Right lobe of liver (tissue), 6 donors: Measurements from ENCODE around the gene ARHGAP42. TPM values are rescaled to one million over a fixed set of nuclear protein-coding genes. Genes with fewer than 3 reads are reported as not detected.

Experiments used
- ATAC-seq, 4 donors: fragments of 200-7000 bp; cut with Tn5 transposase; one replicate each; pipeline ENCODE4 v1.9.1; 2020; ENCODE audit warnings: mild to moderate bottlenecking in 4 of 4, moderate library complexity in 4 of 4
- DNase-seq, 3 donors: peaks; one replicate each; pipeline ENCODE4 v3.0.0-alpha.2; 2020
- H3K27ac ChIP-seq, 3 donors: fragments of 200-600 bp; one replicate each; pipeline ENCODE4 v1.8.0; 2022
- H3K27me3 ChIP-seq, 2 donors: fragments of 200-600 bp; one replicate each; pipeline ENCODE4 v1.8.0; 2022
- H3K36me3 ChIP-seq, 4 donors: fragments of 200-600 bp; sonication (generic) in 1 of 4; one replicate each; pipeline versions ENCODE4 v1.5.1 to v1.8.0; 2017 to 2022; ENCODE audit warnings: control low read depth in 1 of 4
- H3K4me1 ChIP-seq, 4 donors: fragments of 200-600 bp; sonication (generic) in 1 of 4; one replicate each; pipeline versions ENCODE4 v1.5.1 to v1.8.0; 2017 to 2022; ENCODE audit warnings: control low read depth in 1 of 4
- H3K4me3 ChIP-seq, 3 donors: fragments of 200-600 bp; one replicate each; pipeline ENCODE4 v1.8.0; 2022
- H3K9me3 ChIP-seq, 4 donors: fragments of 200-600 bp; sonication (generic) in 1 of 4; one replicate each; pipeline versions ENCODE4 v1.5.1 to v1.8.0; 2017 to 2022; ENCODE audit warnings: control low read depth in 1 of 4
- POLR2A ChIP-seq: fragments of 450-650 bp; IDR thresholded peaks from one replicate; pipeline ENCODE4 v1.6.1; 2017; ENCODE audit warnings: antibody characterized with exemption, mild to moderate bottlenecking
- WGBS: methylation state at CpG from one replicate; pipeline ENCODE4 v1.1.6; 2018; ENCODE audit warnings: low coverage, low lambda C conversion rate; ENCODE audit not compliant: insufficient coverage; ENCODE audit errors: missing lambda C conversion rate; 5-methylcytosine and 5-hydroxymethylcytosine counted together
- intact Hi-C, 2 donors: fragments of 100-400 bp; cut with DNase I; formaldehyde crosslinking; loops; one replicate each; pipeline versions ENCODE4 v1.11.2 to v1.14.1; 2022
- total RNA-seq, 6 experiments: library from RNA; depleted of rRNA in 2 of 6; stranded (reverse); fragments of >200 nt in 2 of 6; fragmentation: NEBNext Ultra II Directional in 3 of 6; extraction: Animal tissue kit (Norgen Biotek cat#: 25700) in 3 of 6; gene quantifications; one replicate each; pipeline versions ENCODE4 v1.1.0 to v1.2.4, GENCODE V29; 2016 to 2023
- TF ChIP-seq, protein P1 (sequence below), 4 donors: fragments of 200-600 bp in 3 of 4; fragments of 450-650 bp in 1 of 4; IDR thresholded peaks; one replicate each; pipeline versions ENCODE4 v1.5.1 to v1.8.0; 2016 to 2022; ENCODE audit warnings: antibody characterized with exemption in 4 of 4, mild to moderate bottlenecking in 2 of 4
- donor health status: DM: no; HTN: yes; CAD: no.
- donor health status: DM: no; HTN: no; CAD: no.
- donor health status: DM: no; HTN: no; CAD: no.
- donor health status: DM: no; HTN: yes; CAD: no.
- donor health status: DM: no; HTN: yes; CAD: no.

The ARHGAP42 gene
- total RNA-seq, 6 experiments from 2014 or later = 8.7 to 15.8 (median 13.1) TPM

DNA sequence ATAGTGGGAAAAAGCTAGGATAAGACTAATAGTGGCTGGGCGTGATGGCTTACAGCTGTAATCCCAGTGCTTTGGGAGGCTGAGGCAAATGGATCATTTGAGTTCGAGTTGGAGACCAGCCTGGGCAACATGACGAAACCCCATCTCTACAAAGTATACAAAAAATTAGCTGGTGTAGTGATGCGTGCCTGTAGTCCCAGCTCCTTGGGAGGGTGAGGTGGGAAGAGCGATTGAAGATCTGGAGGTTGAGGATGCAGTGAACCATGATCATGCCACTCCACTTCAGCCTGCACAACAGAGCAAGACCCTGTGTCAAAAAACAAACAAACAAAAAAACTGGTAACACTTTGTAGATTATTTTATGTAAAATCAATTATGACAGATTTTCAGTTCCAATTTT lies 8.8 kb downstream of the ARHGAP42 start:
- H3K9me3 ChIP-seq = no peaks in the 10 kb centered on the region
- TF ChIP-seq, protein P1, sequence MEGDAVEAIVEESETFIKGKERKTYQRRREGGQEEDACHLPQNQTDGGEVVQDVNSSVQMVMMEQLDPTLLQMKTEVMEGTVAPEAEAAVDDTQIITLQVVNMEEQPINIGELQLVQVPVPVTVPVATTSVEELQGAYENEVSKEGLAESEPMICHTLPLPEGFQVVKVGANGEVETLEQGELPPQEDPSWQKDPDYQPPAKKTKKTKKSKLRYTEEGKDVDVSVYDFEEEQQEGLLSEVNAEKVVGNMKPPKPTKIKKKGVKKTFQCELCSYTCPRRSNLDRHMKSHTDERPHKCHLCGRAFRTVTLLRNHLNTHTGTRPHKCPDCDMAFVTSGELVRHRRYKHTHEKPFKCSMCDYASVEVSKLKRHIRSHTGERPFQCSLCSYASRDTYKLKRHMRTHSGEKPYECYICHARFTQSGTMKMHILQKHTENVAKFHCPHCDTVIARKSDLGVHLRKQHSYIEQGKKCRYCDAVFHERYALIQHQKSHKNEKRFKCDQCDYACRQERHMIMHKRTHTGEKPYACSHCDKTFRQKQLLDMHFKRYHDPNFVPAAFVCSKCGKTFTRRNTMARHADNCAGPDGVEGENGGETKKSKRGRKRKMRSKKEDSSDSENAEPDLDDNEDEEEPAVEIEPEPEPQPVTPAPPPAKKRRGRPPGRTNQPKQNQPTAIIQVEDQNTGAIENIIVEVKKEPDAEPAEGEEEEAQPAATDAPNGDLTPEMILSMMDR (IDR thresholded peaks at IDR 0.05) = no peak
- TF ChIP-seq POLR2A = no peak
- WGBS = 95% methylated on average over 5 of the region's 5 CpGs
- no peak overlapping the region for H3K4me3 ChIP-seq
- intact Hi-C loops = no loop called here
- H3K27ac ChIP-seq = no peak overlapping the region
- DNase-seq (no peak), ATAC-seq (no peak)
- H3K4me1 ChIP-seq = no peaks in the 10 kb centered on the region
- H3K27me3 ChIP-seq = no peaks in the 10 kb centered on the region
- no peaks in the 10 kb centered on the region for H3K36me3 ChIP-seq

DNA sequence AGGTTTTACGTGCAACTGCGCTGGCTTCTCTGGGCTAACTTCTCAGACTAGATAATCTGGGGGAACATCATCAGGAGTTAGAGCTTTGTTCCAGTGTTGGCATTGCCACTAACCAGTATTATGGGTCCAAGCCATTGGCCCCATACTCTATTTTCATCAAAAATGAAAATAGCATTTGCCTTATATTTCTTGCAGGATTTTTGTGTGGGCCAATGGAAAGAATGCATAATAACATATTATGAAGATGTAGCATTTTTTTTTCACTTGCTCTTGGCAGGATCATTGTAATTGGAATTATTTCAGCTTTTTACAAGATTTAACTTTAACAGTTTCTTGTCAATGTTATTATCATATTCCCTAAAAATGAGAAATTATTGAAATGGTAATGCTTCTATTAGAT lies 16.1 kb downstream of the ARHGAP42 start:
- Histone ChIP-seq H3K27ac (no peak overlapping the region), H3K9me3 (no peaks in the 10 kb centered on the region), H3K27me3 (no peaks in the 10 kb centered on the region), H3K4me3 (no peak overlapping the region), H3K36me3 (peaks cover 0 to 3% (median 0%) of the 10 kb centered on the region in 4 donors), H3K4me1 (no peaks in the 10 kb centered on the region)
- TF ChIP-seq, protein P1 (IDR thresholded peaks at IDR 0.05) = no peak
- no peak for TF ChIP-seq POLR2A
- WGBS = 94% methylated on average over 2 of the region's 2 CpGs
- DNase-seq (no peak), ATAC-seq (no peak)
- intact Hi-C loops = no loop called here

DNA sequence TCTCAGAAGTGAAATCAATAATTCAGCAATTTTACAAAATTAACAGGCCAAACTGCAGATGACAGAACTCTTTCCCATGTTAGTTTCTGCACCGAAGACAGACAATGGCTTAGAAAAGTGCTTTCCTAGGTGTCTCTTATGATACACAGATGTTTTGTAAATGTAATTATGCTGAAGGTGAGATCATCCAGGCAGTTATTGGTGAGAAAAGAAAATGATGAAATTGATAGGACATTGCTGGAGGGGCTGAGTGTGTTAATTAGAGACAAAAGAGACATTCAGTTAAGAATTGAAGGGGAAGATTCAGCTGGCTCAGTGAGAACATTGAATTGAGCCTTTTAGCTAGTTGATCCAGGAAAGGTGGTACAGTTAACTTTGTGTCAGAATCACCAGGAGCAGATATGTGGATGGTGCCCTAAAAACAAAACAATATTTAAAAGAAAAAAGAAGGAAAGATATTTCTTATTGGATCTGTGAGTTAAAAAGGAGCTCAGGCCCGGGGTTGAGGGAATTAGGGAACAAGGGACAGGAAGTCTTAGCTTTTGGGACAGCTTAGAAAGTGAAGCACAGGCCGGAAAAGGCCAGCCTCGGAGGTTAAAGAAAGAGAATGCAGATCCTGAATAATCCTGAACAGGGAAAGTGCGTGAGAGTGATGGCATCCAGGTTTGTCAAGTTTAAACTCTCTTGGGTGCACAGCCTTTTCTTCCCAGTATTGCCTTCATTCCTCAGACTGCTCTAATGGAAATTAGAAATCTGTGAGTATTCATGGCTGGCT lies 16.9 kb downstream of the ARHGAP42 start:
- ATAC-seq (no peak), DNase-seq (no peak)
- no peak for TF ChIP-seq POLR2A
- TF ChIP-seq, protein P1 (IDR thresholded peaks at IDR 0.05) = no peak
- 71% methylated on average over 5 of the region's 5 CpGs for WGBS
- Histone ChIP-seq H3K4me1 (no peaks in the 10 kb centered on the region), H3K4me3 (no peak overlapping the region), H3K9me3 (no peaks in the 10 kb centered on the region), H3K27ac (no peak overlapping the region), H3K27me3 (no peaks in the 10 kb centered on the region), H3K36me3 (peaks cover 0 to 3% (median 0%) of the 10 kb centered on the region in 4 donors)
- intact Hi-C loops = no loop called here

DNA sequence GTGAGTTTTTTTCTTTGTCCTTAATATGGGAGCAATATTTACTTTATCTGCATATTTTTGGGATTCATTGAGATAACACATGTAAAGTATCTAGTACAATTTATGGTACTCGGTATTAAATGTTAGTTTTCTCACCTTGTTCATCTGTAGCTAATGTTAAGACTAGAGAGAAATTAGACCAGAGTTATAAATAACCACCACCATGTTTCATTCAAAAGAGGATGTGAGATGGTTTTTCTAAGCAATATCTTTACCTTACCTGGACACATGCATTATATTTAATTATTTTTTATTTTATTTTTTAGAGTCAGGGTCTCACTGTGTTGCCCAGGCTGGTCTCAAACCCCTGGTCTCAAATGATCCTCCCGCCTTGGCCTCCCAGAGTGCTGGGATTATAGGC lies 18.4 kb downstream of the ARHGAP42 start:
- DNase-seq (no peak), ATAC-seq (no peak)
- intact Hi-C loops = no loop called here
- no peaks in the 10 kb centered on the region for H3K9me3 ChIP-seq
- no peaks in the 10 kb centered on the region for H3K4me1 ChIP-seq
- no peaks in the 10 kb centered on the region for H3K27me3 ChIP-seq
- TF ChIP-seq, protein P1 (IDR thresholded peaks at IDR 0.05) = no peak
- TF ChIP-seq POLR2A = no peak
- WGBS = 83% methylated on average over 2 of the region's 2 CpGs
- no peak overlapping the region for H3K27ac ChIP-seq
- peaks cover 0 to 3% (median 0%) of the 10 kb centered on the region in 4 donors for H3K36me3 ChIP-seq
- H3K4me3 ChIP-seq = no peak overlapping the region
